HG03060 (cell line): ENCODE results near the gene CBX4.
"Not testable (repeated sequence)": the region's sequence is repeated elsewhere in the genome, so short reads cannot be mapped to it uniquely, and the experiment has no call there.

ENCODE experiments used
- ATAC-seq: cut with Tn5 transposase; IDR thresholded peaks from one replicate; pipeline ENCODE4 v1.9.1; 2021; ENCODE audit warnings: low read depth, moderate number of reproducible peaks; ENCODE audit not compliant: unreplicated experiment

Gene CBX4

DNA sequence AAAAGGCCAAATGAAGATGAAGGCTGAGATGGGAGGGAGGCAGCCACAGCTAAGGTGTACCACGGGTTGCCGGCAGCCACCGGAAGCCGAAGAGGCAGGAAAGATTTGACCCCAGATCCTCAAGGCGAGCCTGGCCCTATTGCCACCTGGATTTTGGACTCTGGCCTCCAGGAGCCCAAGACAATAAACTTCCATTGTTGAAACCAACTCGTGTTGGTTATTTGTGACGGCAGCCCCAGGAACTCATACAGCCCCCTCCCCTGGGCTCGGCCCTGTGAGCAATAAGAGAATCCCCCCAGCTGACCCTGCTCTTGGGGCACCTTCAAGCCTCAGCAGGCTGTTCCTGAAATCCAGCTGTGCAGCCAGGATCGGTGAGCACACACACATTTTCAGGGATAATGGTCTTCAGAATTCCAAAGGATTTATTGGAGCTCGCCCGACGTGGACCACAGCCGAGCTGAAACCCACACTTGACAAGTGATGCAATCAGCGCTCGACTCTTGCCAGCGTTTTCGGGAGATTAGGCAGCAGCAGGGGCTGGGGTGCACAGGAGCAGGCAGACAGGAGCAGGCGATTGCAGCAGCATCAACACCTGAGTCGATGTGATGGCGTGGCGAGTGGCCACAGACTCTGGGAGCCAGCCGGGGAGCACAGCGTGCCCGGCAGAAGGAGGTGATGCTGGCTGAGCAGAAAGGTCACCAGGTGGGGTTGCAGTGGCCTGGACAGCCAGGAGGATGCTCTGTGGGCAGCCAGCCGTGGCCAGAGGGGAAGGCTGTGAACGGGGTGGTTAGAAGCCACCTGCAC, 22.4 kb upstream of the CBX4 start:
- ATAC-seq: no peak

DNA sequence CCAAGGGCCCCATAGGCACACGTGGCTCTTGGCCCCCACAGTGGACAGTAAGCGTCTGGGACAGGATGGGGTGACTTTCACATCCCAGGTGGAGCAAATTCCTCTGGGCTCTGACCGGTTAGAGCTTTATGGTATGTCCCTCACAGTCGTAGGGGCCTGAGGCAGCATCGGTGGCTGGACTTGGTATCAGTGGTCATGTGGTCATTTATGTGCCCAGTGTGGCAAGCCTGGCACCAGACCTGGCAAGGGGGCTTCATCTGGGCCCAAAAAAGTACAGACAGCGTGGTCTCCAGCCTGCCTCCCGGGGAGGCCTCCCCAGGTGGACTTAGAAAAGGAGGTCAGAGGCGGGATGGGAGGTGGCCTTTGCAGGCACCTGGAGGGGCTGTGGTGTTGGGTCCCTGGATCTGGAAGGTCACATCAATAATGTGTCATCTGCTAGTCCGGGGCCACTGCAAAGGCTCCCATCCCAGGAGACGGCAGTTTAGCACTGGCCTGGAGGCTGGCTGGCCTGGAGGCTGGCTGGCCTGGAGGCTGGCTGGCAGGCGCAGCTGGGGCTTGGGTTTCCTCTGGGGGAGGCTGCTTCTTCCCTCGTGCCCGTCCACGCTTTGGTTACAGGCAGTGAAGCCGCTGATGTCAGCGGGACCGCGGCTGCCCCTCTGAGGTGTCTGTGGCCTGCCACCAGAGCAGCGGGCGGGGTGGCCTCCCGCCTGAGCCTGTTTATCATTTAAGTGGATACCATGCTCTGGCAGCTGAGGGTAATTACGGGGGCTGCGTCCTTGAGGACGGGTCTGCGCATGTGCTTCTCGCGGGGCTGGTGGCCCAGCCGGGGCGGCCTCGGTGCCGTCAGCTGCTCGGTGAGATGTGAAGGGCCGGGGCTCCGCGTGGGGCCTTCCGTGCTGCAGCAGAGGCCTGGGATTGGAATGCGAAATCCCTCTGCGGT, 20.7 kb upstream of the CBX4 start:
- no peak for ATAC-seq

- ATAC-seq: no peak
Measured at GRCh38 chr17:79857095-79857494, 17.9 kb upstream of the CBX4 start.

GRCh38 chr17:79855331-79856124, 16.3 kb upstream of the CBX4 start:
- no peak for ATAC-seq

GRCh38 chr17:79854080-79855060, 15.1 kb upstream of the CBX4 start:
- ATAC-seq: no peak

DNA sequence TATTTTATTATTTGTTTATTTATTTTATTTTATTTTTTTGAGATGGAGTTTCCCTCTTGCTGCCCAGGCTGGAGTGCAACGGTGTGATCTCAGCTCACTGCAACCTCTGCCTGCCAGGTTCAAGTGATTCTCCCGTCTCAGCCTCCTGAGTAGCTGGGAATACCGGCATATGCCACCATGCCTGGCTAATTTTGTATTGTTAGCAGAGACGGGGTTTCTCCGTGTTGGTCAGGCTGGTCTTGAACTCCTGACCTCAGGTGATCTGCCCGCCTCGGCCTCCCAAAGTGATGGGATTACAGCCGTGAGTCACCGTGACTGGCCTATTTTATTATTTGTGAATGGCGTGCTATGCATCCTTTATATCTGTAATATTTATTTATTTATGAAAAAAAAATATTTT, 13.9 kb upstream of the CBX4 start:
- ATAC-seq: not testable (repeated sequence)

DNA sequence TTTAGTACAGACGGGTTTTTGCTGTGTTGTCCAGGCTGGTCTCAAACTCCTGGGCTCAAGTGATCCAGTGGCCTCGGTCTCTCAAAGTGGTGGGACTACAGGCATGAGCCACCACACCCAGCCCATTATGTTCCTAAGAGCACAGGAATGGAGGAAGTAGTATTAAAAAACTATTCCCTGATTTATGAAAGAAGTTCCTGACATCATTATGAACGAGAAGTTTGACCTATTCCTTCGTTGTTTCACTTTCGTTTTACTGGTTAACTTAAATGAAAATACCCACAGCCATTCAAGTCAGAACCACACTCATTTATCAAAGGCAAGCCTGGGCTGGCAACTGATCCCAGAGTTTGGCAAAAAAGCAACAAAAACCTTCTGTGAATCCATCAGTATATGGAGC, 13.5 kb upstream of the CBX4 start:
- no peak for ATAC-seq

DNA sequence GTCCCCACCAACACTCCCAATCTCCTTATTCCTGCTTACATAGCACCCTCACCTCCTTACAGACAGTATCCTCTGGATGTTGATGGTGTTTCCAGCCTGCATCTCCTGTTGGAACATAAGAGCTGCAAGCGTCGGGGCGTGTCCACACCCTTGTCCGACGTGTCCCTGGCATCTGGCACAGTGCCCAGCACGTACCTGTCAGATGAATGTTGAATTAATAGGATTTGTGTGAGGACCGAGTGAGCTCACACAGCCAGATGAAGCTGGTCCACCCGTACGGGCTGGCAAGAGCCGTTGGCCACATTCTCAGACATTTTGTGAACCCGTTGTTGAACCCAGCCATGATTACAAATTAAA, 12.2 kb upstream of the CBX4 start:
- no peak for ATAC-seq

GRCh38 chr17:79850571-79851460, 11.6 kb upstream of the CBX4 start:
- ATAC-seq: no peak

DNA sequence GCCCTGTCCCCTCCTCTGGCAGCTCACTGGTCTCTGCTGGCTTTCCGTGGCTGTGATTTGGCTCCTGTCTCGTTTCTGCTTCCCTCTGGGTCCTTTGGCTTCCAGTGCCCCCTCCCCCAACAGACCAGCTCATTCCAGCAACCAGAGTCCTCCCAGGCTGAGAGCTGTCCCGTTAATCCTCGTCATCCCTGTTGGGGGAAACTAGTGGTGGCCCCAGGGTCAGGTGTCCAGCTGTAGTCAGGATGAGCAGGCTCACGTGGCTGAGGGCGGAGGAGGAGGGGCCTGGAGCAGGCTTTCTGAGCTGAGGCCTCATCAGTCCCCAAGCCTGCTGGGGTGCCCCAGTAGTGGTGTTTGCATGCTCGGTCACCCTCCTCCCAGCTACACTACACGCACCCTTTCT, 10.7 kb upstream of the CBX4 start:
- ATAC-seq: no peak

GRCh38 chr17:79848370-79848766, 9.1 kb upstream of the CBX4 start:
- no peak for ATAC-seq

- ATAC-seq: no peak
Measured at GRCh38 chr17:79847698-79848369, 8.6 kb upstream of the CBX4 start.

DNA sequence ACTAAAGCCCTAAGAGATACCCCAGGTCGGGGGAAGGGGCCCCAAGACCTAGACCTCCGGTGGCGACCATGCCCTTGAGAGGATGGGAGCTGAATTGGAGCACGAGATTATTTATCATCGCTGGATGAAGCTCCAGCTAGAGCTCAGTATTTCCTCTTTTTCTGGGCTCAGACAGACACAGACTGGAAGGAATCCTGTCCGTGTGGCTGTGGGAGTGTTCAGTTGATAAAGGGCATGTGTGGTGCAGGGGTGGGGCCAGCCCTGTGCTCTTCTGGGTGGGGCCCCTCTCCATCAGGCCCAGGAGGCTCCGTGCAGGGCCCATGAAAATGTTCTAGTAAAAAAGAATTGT, 6.3 kb upstream of the CBX4 start:
- no peak for ATAC-seq

DNA sequence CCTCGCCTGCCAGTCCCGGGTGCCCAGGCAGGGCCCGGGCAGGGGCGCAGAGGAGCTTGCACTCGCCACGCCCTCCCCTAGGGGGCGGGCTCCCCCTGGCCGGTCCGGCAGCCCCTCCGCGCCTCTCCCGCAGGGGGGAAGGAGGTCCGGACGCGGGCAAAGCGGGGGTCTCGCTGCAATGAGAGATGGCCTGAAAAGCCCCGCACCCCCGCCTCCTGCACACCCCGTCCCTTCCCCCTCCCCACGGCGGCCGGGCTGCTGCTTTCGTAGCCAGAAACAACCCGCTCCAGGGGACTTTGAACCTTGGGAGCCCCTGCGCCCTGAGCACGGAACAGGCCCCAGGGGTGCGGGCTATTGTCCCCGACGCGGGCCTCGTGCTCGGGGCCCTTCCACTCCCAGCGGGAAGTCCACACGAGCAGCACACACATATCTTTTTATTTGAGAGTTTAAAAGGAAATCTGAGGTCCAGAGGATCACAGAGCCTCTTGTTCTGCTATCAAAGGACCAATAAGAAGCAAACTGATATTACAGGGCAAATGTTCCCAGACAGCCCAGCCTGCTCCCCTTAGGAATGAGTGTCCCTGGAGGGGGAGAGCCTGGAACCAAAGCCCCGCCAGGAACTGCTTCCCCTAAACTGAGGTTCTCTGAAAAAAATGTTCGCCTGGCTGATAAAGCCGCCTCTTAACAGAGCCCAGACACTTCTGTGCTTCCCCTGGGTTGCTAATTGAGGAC, 5.8 kb upstream of the CBX4 start:
- no peak for ATAC-seq

GRCh38 chr17:79843816-79844800, 4.9 kb upstream of the CBX4 start:
- ATAC-seq: no peak

DNA sequence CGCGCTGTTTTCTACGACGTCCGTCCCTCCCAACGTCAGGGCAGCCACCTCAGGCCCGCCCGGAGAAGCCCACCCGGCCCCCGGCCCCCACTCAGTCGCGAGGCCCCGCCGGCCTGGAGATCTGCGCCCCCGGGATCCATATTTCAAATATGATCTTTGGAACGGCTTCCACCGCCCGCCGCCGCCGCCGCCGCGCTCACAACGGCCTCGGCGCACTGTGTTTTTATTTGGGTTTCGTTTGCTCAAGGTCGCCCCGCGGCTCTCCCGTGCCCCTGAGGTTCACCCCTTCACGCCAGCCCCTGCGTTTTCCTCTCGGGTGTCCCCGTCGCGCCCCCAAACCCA, 4.2 kb upstream of the CBX4 start:
- ATAC-seq: no peak
